NCI-H345 treated with DMSO at 0.1 percent for 48 hours (cell line): ENCODE results near the gene TMTC4.
A peak's percentile ranks its signal among the peaks of the same experiment; 100 is the strongest.

ENCODE experiments used
- DNase-seq: peaks from one replicate; lab custom pipeline; 2025; ENCODE audit not compliant: unreplicated experiment; lab: John Stamatoyannopoulos, UW

TMTC4 gene

GRCh38 chr13:100668408-100668807 lies 6.2 kb downstream of the TMTC4 start:
- DNase-seq, result no peak

GRCh38 chr13:100667894-100668293 lies 6.7 kb downstream of the TMTC4 start:
- no peak for DNase-seq

GRCh38 chr13:100666124-100666523 lies 8.5 kb downstream of the TMTC4 start:
- DNase-seq, result peak; percentile 76

DNA sequence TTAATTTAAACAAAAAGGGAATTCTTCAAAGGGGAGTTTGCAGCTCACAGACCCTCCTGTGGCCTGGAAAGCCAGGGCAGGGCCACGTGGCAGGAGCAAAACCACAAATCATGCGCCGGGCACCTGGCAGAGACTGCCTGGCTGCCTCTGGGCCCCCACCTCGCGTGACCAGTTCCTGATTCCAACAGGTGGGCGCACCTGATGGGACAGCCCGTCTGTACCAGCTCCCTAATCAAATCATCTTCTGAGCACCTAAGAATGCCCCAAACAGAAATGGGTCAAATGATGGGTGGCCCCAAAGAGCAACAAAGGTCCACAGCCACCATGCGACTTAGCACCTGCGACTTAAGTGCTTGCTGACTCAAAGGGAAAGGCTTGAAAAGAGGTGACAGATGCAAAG lies 9.2 kb downstream of the TMTC4 start:
- no peak for DNase-seq

DNA sequence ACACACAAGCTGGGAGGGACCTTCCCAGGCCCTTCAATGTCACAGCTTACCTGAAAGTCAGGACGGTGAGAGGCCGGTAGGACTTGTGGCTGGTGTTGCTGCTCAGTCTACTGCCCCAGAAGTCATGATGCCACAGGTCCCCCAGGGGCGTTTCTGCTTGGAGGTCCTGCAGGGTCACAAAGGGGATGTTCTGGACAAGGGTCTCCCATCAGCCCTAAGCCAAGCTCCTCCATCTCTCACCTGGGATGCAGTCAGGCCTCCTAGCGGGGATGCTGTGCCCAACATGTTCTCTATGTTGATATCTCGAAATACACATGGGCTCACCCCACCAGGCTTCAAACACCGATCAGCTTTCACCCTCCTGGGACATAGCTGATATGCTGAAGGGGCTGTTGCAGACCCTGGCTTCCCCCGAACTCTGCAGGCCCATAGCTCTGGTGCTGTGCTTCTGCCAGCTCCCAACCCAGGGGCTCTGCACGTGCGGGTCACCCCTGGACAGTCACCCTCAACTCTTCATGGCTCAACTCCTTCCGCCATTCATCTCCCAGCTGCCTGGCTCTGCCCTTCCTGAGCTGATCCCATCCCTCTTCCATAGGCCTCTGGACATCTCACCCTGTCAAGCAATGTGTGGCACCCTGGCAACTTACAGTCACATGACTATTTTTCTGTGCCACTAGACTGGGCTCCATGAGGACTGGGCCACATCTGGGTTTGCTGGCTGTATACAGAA lies 10.3 kb downstream of the TMTC4 start:
- DNase-seq, result no peak

GRCh38 chr13:100662468-100663211 lies 12.0 kb downstream of the TMTC4 start:
- no peak for DNase-seq

- no peak for DNase-seq
These were observed 13.8 kb downstream of the TMTC4 start for GRCh38 chr13:100660761-100661160.

- DNase-seq, result no peak
These were observed 15.0 kb downstream of the TMTC4 start for GRCh38 chr13:100659578-100659977.

- no peak for DNase-seq
These were observed 16.2 kb downstream of the TMTC4 start for GRCh38 chr13:100658363-100658762.

DNA sequence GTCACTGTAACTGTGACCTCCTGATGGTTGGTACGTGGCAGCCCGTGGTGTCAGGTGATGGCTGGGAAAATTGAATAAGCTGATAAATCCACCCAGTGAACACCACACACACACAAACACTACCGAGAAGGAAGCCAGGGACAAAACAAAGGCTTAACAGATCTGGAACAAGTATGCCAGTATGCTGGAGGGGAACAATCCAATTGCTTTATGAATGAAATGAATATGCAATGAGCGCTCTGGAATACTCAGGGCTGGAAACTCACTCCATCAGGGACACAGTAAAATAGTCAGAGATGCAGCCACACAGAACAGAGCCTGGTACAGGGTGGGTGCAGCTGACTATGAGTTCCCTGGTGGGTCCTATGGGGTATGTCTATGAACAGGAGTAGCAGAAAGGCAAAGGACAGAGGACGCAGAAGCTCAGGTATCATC lies 16.7 kb downstream of the TMTC4 start:
- DNase-seq, result no peak

GRCh38 chr13:100652510-100652909 lies 22.1 kb downstream of the TMTC4 start:
- DNase-seq, result no peak

DNA sequence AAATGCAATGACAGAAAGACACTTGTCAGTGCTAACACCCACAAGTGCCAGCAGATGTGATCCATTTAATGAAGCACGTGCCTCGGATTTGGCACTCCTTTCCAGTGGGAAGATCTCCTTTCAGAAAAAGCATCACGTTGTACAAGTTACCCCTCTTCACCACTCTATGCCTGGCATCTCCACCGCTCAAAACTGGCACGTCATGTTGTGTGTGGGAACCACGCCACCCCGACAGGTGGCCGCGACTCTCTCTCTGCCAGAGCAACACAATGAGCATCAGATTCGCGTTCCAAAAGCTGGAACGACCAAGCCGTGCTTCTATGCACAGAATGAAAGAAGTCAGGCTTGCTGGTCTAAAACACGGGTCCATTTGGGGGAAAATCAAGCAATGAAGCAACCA lies 24.3 kb downstream of the TMTC4 start:
- DNase-seq, result peak; percentile 71

GRCh38 chr13:100648354-100648753 lies 26.2 kb downstream of the TMTC4 start:
- no peak for DNase-seq

DNA sequence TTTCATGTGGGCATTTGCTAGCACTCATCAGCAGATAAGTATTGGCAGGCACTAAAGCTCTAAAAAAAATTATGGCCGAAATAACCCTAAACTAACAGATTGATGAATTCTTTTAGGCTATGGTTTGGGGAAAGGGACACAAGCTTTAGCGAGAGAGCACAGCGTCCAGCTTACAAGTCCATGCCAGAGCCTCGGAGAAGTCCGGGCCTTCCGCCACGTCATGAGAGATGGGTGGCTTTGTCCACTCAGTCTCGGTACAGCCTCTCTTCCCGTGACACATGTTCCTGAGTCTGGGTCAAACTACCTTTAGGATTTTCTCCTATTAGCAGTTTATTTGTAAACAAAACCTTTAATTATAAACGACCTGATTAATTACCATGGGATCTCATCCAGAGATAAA lies 27.7 kb downstream of the TMTC4 start:
- DNase-seq, result no peak

DNA sequence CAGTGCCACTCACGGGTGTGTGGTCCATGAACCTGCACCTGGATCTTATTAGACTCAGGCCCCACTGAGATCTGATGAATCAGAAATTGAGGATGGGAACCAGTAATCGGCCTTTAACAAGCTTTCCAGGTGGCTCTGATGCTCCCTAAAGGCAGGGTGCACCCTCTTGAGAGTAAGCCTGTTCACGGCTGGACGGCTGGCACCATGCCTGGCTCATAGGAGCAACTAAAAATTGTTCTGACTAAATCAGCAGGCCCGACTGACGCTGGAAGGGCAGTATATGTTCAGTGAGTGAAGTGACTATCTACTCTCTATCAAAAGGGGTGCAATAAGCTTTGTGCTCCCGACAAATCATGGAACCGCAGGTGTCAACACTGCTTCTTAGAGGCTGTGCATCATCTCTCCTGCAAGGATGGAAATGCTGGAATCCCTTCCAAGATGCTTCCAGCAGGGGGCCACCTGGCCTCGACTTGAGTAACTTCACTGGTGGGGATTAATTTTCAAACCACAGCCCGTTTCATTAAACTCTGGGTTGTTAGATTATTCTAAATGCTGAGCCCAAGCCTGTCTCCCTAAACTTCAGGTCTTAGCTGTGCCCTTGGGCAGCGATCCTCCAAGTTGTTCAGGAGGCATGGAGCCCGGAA lies 28.4 kb downstream of the TMTC4 start:
- peak; percentile 73 for DNase-seq

- DNase-seq, result peak; percentile 94
These were observed 29.2 kb downstream of the TMTC4 start for GRCh38 chr13:100645382-100645781.

- peak; percentile 17 for DNase-seq
These were observed 30.2 kb downstream of the TMTC4 start for GRCh38 chr13:100644371-100644770.

DNA sequence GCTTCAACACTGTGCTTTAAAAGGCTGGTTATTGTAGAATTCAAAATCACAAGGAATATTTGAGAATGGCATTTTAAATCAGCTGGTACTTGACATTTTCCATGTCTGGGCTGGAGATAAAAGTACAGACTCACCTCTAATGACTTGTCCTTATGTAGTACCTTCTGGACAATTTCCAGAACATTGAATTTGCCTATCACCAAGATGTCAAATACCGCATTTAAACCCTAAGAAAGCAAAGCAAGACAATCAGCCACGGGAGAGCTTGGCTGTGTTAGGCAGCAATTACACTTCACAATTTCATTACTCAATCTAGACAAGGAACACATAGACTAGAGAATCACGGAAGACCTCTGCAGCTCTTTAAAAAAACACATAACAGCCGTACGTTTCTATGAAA lies 36.8 kb downstream of the TMTC4 start:
- DNase-seq, result no peak

- no peak for DNase-seq
These were observed 37.2 kb downstream of the TMTC4 start for GRCh38 chr13:100637380-100637779.

GRCh38 chr13:100636441-100636840 lies 38.2 kb downstream of the TMTC4 start:
- DNase-seq, result no peak

- no peak for DNase-seq
These were observed 38.6 kb downstream of the TMTC4 start for GRCh38 chr13:100636004-100636403.

GRCh38 chr13:100634696-100635095 lies 39.9 kb downstream of the TMTC4 start:
- DNase-seq, result no peak
